Breast epithelium (tissue), 4 donors: ENCODE measurements around the gene CCDC7. TPM values are rescaled to one million over a fixed set of nuclear protein-coding genes. Genes with fewer than 3 reads are reported as not detected.
"Not testable (repeated sequence)": the region's sequence is repeated elsewhere in the genome, so short reads cannot be mapped to it uniquely, and the experiment has no call there.

Source experiments
- DNase-seq, 2 donors: peaks; one replicate each; pipeline ENCODE4 v3.0.0-alpha.2; 2019; ENCODE audit warnings: low spot score in 2 of 2
- H3K27ac ChIP-seq, 2 donors: fragments of 200-600 bp; sonication (generic) in 1 of 2; one replicate each; pipeline ENCODE4 v1.5.1; 2016 to 2019; ENCODE audit warnings: mild to moderate bottlenecking in 1 of 2
- H3K27me3 ChIP-seq, 2 donors: fragments of 200-600 bp; sonication (generic) in 1 of 2; one replicate each; pipeline versions ENCODE4 v1.5.1 to v1.6.0; 2017 to 2019; ENCODE audit warnings: control low read depth in 1 of 2, mild to moderate bottlenecking in 1 of 2
- H3K36me3 ChIP-seq: fragments of 200-600 bp; one replicate; pipeline ENCODE4 v1.5.1; 2019
- H3K4me1 ChIP-seq, 2 donors: fragments of 200-600 bp; sonication (generic); one replicate each; pipeline ENCODE4 v1.5.1; 2016 to 2019; ENCODE audit warnings: control low read depth in 1 of 2
- H3K4me3 ChIP-seq, 3 donors: fragments of 200-600 bp; sonication (generic); 1 replicate in 2 of 3; 2 replicates in 1 of 3; pipeline ENCODE4 v1.5.1; 2016 to 2019; ENCODE audit warnings: mild to moderate bottlenecking in 3 of 3, moderate library complexity in 2 of 3
- H3K9me3 ChIP-seq, 2 donors: fragments of 200-600 bp; sonication (generic) in 1 of 2; one replicate each; pipeline ENCODE4 v1.5.1; 2016 to 2019; ENCODE audit warnings: control low read depth in 1 of 2
- POLR2A ChIP-seq: fragments of 450-650 bp; IDR thresholded peaks from one replicate; pipeline ENCODE4 v1.6.1; 2016; ENCODE audit warnings: antibody characterized with exemption, mild to moderate bottlenecking, moderate library complexity
- POLR2AphosphoS5 ChIP-seq, 3 donors: sonication (generic); formaldehyde crosslinking; IDR thresholded peaks; one replicate each; pipeline ENCODE4 v1.6.1; 2017; ENCODE audit warnings: antibody characterized with exemption in 3 of 3
- intact Hi-C: fragments of 100-400 bp; cut with DNase I; formaldehyde crosslinking; loops from one replicate; pipeline ENCODE4 v1.15.1; 2023; ENCODE audit warnings: low total_unique reads
- total RNA-seq, 3 donors: library from RNA; depleted of rRNA; stranded (reverse); fragments of >200 nt; gene quantifications; one replicate each; pipeline ENCODE4 v1.1.0, GENCODE V29; 2016
- TF ChIP-seq, protein P1 (sequence below), 3 donors: fragments of 450-650 bp; IDR thresholded peaks; one replicate each; pipeline ENCODE4 v1.5.1; 2016 to 2017; ENCODE audit warnings: antibody characterized with exemption in 3 of 3, mild to moderate bottlenecking in 3 of 3, moderate library complexity in 3 of 3

CCDC7 gene
- total RNA-seq, 3 donors from 2014 or later: 16.3 to 46.7 (median 34.7) TPM

DNA sequence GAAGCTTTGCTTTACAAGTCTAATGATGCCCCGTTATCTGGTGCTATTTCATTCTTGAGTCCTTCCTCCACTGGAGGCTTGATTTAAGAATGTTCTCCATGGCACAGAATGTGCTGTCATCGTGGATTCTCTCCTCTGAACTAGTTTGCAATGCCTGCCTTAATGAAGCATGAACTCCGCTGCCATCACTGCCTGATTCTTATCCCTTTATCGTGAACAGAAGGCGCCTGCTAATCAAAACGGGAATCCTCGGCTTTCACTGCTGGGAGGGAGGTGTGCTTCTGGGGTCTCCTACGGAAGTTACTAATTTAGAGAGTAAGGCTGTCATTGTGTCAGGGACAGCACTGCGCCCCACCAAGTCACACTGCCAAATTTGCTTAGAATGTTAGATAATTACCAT is 455.9 kb downstream of the CCDC7 start:
- intact Hi-C loops: no loop called here
- Histone ChIP-seq H3K36me3 (peaks cover 9% of the 10 kb centered on the region), H3K9me3 (no peaks in the 10 kb centered on the region), H3K4me3 (no peak overlapping the region), H3K4me1 (no peaks in the 10 kb centered on the region), H3K27ac (no peak overlapping the region), H3K27me3 (no peaks in the 10 kb centered on the region)
- TF ChIP-seq POLR2AphosphoS5 (IDR thresholded peaks at IDR 0.05): no peak
- TF ChIP-seq, protein P1, sequence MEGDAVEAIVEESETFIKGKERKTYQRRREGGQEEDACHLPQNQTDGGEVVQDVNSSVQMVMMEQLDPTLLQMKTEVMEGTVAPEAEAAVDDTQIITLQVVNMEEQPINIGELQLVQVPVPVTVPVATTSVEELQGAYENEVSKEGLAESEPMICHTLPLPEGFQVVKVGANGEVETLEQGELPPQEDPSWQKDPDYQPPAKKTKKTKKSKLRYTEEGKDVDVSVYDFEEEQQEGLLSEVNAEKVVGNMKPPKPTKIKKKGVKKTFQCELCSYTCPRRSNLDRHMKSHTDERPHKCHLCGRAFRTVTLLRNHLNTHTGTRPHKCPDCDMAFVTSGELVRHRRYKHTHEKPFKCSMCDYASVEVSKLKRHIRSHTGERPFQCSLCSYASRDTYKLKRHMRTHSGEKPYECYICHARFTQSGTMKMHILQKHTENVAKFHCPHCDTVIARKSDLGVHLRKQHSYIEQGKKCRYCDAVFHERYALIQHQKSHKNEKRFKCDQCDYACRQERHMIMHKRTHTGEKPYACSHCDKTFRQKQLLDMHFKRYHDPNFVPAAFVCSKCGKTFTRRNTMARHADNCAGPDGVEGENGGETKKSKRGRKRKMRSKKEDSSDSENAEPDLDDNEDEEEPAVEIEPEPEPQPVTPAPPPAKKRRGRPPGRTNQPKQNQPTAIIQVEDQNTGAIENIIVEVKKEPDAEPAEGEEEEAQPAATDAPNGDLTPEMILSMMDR (IDR thresholded peaks at IDR 0.05): no peak
- DNase-seq: no peak

DNA sequence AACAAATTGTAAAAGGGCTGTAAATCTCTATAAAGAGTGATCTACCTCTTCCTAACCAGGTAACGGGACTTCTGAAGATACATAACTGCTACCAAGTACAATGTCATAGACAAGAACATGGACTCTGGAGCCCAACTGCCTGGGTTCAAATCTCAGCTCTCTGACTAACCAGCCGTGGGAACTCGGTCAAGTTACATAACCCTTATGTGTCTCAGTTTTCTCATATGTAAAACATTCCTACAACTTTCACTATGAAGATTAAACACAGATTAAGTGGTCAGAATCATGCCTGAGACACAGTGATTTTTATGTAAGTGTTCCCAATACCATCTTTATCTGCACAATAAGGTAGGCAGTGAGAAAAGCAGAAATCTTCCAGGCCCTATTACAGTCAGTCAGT is 459.5 kb downstream of the CCDC7 start:
- H3K36me3 ChIP-seq: no peaks in the 10 kb centered on the region
- H3K27me3 ChIP-seq: no peaks in the 10 kb centered on the region
- no peak overlapping the region for H3K27ac ChIP-seq
- H3K4me1 ChIP-seq: no peaks in the 10 kb centered on the region
- no peak overlapping the region for H3K4me3 ChIP-seq
- no peak for DNase-seq
- H3K9me3 ChIP-seq: no peaks in the 10 kb centered on the region
- TF ChIP-seq, protein P1 (IDR thresholded peaks at IDR 0.05): no peak
- no peak for TF ChIP-seq POLR2AphosphoS5 (IDR thresholded peaks at IDR 0.05)
- TF ChIP-seq POLR2A: no peak
- intact Hi-C loops: no loop called here

DNA sequence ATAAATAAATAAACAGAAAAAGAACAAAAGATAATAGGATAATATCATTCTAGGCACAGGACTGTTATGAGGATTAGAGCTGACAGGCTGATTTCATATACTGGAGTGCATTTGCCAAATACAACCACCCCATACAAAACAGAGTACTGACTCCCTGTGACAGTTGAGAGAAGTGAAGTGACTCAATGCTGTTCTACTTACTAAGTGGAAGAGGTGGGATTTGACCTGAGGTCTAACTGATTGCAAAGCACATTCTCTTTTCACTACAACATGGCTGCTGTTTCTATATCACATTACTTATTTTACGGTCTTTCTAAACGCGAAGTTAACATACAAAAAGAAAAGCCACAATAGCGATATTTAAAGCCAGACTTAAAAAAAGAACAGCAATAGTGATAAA is 460.7 kb downstream of the CCDC7 start:
- DNase-seq: no peak
- H3K4me1 ChIP-seq: no peaks in the 10 kb centered on the region
- H3K4me3 ChIP-seq: no peak overlapping the region
- no peak overlapping the region for H3K27ac ChIP-seq
- no peaks in the 10 kb centered on the region for H3K27me3 ChIP-seq
- H3K36me3 ChIP-seq: no peaks in the 10 kb centered on the region
- intact Hi-C loops: no loop called here
- no peaks in the 10 kb centered on the region for H3K9me3 ChIP-seq
- no peak for TF ChIP-seq POLR2A
- no peak for TF ChIP-seq POLR2AphosphoS5 (IDR thresholded peaks at IDR 0.05)
- TF ChIP-seq, protein P1 (IDR thresholded peaks at IDR 0.05): no peak

DNA sequence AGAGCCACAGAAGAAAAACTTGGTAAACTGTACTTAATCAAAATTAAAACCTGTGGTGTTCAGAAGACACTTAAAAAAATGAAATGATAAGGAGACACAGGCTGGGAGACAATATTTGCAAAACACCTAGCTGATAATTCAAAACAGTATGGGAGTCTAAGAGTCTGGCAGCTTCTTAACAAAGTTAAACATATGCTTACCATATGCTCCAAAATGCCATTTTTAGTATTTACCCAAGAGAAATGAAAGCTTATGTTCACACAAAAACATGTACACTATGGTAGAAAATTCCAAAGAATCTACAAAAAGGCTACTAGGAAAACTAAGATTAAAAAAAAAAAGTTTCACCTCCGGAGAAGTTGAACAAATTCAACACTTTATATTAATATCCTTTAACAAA is 463.5 kb downstream of the CCDC7 start:
- H3K4me1 ChIP-seq: no peaks in the 10 kb centered on the region
- intact Hi-C loops: no loop called here
- no peaks in the 10 kb centered on the region for H3K27me3 ChIP-seq
- TF ChIP-seq, protein P1 (IDR thresholded peaks at IDR 0.05): no peak
- TF ChIP-seq POLR2AphosphoS5 (IDR thresholded peaks at IDR 0.05) (no peak), POLR2A (no peak)
- H3K27ac ChIP-seq: no peak overlapping the region
- H3K9me3 ChIP-seq: no peaks in the 10 kb centered on the region
- H3K36me3 ChIP-seq: no peaks in the 10 kb centered on the region
- DNase-seq: no peak
- H3K4me3 ChIP-seq: no peak overlapping the region

DNA sequence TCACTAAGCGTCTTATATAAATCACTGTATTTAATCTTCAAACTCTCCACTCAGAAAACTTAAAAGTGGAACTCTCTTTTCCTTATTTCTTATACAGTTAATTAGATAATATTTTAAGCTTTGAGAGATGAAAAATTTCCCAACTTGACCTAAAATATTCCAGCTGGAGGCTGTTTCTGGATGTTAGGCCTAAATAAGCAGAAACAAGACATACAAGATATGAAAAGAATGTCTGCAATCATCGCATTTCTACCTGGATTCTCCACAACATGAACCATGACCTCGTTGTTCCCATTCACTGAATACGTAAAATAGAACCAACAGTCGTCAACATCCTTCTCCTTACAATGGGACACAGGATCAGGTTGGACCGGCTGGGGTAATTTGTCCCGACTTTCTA is 464.0 kb downstream of the CCDC7 start:
- H3K9me3 ChIP-seq, H3K4me3 ChIP-seq, H3K36me3 ChIP-seq, H3K27ac ChIP-seq, intact Hi-C loops, H3K4me1 ChIP-seq, DNase-seq, H3K27me3 ChIP-seq: not testable (repeated sequence)
